RKO (cell line): ENCODE results near the gene C3orf18.
A peak's percentile ranks its signal among the peaks of the same experiment; 100 is the strongest.

Experiments used
- DNase-seq: peaks from one replicate; pipeline ENCODE4 v3.0.0-alpha.2; 2016; ENCODE audit warnings: low spot score

Gene C3orf18

DNA sequence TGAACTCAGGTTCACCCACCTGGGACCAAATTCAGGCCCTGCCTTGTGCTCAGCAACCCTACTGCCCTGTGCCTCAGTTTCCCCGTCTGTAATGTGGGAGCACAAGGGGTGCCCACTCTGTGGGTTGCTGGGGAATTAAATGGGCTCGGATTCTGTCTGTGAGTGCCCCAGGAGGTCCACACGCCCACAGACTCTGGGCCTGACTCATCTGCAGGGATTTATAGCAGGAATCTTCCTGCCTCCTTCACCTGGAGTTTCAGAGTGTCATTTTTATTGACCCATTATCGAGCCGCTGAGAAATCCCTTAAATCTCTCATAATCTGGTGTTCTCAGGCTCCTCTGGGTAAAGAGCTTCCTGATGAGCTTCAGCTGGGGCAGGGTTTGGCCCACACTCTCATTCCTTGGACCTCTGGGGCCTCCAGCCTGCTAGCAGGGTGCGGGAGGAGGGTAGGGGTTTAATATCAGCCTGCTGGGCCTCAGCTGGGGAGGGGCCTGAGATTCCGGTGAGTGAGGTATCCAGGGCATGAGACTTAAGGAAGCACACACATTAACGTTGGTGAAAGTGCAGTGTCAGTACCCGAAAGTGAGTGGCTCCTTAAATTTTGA lies 16.4 kb downstream of the C3orf18 start:
- DNase-seq: no peak

DNA sequence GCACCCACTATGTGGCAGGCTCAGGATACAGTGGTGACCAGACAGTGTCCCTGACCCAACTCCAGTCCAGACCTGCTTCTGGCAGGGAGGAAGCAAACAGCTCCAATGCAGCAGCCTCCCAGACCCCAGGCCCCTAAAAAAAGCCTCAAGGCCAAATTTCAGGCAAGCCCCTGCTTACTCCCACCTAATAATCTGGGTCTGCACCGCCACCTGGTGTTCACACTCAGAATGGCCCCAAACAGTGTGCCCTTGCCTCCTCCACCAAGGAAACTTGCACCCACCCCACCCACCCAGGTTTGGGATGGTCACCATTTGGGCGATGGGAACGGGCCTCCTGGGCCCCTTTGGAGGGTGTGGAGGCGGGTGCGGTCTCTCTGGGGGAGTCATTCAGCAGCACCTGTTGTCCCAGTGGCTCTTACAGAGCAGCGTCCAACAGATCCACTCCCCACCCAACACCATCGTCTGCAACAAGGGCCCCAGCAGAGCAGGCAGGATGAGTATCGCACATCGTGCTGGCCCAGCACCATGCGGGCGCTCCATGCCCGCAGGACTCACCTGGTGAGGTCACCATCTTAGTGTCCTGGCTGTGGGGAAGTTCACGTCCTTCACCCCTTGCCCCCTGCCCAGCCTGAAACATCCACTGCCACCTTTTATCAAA lies 17.3 kb downstream of the C3orf18 start:
- DNase-seq: peak; percentile 24

DNA sequence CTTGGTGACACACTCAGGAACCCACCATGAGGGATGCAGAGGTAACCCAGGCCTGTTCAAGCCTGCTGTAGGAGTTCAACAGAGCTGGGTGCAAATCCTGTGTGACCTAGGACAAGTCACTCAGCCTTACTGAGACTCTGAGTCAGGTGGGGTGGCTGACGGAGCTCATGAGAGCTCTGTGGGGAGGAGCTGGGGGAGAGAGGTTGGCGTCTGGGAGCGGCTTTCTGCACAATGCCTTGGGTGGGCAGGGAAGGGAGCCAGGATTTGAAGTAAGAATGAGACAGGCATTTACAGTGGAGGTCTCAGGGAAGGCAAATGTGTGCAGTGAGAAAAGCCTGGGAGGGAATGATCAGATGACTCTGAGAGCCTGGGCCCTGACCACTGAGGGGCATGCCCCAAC lies 18.3 kb downstream of the C3orf18 start:
- DNase-seq: no peak

DNA sequence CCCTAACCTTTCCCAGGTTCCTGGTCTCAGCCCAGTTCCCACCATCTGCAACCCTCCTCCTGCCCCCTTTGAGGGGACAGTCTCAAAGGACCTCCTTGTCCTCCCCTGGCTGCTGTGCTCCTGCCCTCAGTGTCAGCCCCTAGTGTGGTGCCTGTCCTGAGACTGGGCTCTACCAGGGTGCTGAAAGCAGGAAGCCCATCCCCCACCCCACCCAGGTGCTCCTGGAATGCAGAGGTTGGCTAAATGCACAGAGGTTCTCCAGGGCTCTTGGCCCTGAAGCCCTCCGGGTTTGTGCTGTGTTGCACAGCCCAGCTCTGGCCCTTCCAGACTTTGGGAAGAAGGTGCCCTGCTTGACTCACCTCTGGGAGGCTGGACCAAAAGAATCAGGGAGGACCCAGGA lies 21.8 kb downstream of the C3orf18 start:
- no peak for DNase-seq

DNA sequence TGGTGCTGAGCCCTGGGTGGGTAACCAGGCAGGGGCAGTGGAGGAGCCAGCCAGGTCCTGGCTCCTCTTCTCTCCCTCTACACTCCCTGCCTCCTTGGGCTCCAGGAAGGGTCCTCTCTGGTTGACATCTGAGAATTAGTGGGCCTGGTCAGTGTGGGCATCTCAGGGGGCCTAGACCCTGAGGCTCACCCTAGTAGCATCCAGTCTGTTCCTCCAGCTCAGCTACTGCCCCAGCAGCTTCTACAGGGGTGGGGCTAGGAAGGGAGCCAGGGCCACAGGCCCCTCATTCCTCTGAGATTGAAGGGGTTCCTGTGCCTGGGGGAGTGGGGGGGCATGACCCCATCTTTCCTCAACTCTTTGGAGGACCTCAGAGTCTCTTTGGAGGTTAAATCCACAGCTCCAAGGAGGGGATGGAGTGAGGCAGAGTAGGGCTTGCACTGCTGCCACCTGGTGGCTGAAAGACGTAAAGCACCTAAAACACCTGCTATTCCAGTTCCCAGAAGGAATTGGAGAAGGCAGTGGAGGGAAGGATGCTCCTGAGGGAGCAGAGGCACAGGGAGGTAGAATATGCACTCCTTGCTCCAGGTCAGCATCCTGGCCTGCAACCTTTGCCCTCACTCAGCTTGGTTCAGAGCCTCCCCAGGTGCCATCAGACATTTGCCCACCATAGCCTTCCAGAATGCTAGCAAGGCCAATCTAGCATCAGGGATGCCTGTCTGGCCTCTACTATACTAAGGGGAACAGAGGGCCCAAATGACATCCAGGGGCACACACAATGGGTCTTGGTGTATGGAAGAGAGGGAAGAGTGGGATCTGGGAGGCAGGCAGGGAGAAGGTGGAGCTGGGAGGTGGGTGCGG lies 25.1 kb downstream of the C3orf18 start:
- DNase-seq: peak; percentile 65

DNA sequence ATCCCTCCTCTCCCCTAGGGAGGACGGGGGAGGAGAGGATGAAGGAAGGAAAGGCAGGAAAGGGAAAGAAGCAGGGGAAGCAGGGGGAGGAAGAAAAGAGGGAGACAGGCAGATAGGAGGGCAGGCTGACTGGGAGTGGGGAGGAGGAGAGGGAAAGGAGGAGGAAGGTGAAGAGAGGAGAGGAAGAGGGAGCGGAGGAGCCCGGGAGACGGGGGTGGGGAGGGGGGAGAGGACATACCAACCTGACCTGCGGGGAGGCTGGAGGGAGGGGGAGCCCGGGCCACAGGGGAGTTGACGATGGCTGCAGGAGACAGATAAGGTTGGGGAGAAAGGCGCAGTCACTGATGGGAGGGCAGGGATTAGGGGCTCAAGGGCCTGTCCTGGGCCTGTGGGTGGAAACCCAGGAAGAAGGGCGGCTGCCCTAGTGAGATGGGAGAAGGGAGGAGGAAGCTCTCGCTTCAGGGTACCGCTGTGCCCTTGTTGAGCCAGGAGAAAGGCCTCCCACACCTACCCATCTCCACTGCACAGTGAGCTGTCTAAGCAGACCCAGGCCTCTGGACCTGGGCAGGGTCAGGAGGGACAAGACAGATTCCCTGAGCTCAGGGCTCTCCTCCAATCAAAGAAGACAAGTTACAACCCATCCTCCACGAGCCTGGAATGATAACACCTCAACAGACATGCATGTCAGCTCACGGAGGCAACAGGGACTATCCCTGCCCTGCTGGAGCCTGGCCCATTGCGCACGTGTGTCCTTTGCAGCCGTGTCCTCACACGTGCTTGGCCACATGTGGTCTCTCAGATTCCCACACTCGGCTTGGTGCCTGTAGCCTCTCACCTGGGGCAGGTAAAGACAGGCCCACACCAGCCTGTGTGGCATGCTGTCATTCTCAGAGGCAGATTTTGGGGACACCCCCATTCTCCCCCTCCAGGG lies 27.9 kb downstream of the C3orf18 start:
- DNase-seq: no peak

DNA sequence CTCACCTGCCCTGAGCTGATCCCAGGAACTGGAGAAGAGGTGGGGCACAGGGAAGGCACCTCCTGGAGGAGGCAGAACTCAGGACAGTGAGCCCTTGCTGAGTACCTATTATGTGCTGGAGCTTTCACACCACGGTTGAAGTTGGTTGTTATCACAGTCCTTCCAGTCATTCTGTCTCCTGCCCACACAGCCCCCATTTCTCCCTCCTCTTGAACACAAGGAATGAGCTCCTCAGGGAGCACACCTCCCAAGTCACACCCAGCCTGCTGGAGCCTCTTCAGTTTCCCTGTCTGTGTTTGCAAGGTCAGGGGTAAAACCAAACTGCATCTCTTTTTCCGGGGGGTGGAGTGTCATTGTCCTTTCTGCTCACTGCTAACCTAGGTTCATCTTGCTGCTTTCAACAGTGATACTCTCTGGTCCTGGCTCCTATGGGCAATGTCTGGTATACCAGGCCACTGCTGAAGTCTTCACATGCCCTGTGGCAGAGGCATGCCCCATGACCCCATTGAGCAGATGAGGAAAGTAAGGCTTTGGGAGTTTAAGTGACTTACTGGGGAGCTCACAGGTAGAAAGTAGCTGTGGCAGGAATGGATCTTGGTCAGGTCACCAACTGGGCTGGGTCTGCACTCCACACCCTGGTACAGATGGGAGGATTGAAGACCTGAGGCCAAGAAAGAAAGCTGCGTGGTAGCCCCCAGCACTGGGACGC lies 30.0 kb downstream of the C3orf18 start:
- no peak for DNase-seq

DNA sequence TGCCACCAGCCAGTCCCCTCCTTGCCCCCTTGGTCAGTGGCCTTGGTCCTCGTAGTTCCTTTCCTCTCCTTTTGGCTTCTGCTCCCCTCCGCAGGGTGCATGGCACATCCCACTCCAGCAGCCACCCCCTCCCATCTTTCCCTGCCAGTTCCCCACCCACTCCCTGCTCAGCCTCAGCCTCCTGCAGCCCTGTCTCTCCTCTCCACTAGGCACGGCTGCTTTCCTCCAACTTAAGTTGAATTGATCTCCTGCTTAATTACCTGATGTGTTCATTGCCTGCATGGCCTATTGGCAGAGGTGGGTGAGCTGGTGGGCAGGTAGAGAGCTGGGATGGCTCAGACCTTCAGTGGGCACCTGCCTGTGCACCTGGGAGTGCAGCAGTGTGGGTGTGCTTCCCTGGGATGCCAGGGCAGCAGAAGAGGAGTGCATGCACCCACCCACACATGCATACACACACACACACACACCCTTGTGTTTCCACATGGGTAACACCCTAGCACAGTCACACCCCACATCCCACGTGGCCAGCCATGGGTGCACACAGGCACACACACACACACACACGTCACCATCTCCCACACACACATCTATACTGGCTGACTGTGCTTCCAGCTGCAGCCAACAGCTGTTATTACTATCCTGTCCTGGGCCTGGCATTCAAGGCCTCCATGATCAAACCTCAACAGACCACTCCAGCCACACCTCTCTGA lies 30.9 kb downstream of the C3orf18 start:
- no peak for DNase-seq

DNA sequence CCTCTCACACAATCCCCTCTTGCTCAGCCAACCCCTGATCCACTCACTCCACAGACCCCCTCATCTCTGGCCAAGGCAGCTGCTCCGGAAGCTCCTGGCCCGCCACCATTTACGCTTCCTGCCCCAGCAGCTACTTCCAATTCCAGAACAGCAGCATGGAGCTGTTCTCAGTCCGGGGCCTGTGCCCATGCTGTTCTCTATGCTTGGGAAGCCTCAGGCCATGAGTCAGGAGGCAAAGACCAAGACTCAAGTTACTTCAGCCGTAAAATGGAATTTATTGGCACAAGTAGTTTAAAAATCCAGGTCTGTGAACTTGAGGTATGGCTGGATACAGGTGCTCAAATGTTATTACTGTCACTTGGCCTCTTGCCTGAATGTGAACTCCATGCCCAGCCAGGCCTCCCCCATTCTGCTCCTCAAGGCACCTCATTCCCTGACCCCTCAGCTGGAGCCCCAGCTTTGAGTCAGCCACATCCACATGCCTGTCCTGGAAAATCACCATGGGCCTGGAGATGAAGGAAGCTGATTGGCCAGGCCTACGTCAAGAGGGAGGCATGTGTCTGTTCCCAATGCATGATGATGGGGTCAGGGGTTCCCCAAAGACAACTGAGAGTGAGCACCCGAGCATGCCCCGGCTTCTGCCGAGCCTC lies 32.7 kb downstream of the C3orf18 start:
- no peak for DNase-seq

DNA sequence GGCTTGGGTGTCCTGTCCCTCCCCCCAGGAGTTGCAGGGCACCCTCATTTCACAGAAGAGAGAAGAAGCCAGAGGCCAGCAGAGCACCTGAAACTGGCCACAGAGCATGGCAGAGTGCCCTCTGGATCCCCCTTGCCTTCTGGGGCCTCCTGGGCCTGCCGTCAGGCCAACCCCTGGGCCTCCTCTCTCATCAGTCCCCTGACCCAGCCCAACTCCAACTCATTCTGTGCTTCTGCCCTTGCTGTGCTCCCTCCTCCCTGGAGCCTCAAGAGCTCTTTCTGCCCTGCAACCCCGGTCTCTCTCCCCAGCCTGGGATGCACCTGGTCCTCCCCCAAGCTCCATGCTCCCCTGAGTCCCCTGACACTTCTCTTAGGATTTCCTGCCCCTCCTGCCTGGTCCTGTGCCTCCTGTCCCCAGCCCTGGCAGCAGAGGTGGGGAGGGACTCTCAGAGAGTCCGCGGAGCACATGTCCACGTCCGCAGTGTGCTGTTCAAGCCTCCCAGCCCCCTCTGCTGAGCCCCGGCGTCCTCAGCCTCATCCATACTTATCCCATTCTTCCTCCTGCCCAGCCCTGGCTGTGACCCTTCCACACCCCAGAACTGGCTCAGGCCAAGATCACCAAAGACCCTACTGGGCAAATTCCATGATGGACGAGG lies 33.6 kb downstream of the C3orf18 start:
- no peak for DNase-seq

DNA sequence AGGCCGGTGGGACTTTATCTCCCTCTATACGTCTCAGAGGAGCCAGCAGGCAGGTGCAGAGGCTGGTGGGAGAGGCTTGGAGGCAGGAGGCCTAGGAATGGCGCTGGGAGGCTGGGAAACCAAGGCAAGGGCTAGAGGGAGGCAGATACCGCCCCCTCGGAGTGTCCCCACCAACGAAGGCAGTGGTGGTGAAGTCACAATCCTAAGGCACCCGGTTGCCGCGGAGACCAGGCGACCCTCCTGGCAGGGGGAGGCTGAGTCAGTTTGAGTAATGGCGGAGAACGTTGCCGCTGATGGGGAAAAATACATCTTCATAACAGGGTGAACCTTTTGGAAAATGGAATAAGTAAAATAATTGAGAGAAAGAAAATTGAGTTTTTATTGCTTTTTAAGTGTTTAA lies 34.2 kb downstream of the C3orf18 start:
- no peak for DNase-seq

DNA sequence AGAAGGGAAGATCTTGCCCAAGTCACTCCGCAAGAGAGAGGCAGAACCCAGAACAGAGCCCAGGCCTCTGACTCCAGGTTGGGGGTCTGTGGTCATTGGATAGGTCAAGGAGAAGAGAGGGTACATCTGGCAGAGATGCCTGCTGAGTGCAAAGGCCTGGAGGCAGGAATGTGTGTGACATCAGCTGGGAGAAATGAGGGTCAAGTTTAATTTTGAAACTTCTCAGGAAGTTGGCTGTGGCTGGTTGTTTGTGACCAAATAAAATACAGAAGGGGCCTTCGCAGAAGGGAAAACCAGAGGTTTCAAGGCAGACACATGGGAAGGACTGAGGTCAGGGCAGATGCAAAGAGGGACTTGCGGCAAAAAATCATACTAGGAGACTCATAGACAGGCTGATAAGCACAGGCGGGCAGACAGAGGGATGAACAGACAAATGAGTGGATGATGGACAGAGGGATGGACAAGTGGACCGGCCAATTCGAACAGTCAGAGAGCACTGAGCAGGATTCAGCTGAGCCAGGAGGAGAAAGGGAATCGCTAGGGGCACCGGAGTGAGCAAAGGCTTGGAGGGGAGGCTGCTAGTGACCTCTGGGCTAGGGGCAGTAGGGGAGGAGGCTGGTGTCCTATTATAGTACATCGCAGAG lies 35.4 kb downstream of the C3orf18 start:
- DNase-seq: no peak

DNA sequence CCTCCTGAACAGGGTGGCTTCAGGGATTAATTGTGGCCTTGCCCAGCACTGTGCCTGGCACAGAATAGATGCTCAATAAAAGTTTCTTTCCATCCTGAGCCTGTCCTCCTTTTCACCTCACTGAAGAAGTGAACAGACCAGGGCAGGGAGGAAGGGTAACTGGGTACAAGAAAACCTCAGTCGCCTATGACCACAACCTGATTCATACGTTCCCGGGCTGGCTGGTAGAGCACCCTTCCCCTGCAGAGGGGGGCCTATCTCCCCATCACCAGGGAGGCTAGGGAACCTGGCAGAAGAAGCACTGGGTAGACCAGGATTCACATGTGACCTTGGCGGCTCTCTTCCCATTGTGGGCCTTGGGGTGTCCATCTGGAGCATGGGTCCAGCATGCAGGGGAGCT lies 36.3 kb downstream of the C3orf18 start:
- DNase-seq: no peak

DNA sequence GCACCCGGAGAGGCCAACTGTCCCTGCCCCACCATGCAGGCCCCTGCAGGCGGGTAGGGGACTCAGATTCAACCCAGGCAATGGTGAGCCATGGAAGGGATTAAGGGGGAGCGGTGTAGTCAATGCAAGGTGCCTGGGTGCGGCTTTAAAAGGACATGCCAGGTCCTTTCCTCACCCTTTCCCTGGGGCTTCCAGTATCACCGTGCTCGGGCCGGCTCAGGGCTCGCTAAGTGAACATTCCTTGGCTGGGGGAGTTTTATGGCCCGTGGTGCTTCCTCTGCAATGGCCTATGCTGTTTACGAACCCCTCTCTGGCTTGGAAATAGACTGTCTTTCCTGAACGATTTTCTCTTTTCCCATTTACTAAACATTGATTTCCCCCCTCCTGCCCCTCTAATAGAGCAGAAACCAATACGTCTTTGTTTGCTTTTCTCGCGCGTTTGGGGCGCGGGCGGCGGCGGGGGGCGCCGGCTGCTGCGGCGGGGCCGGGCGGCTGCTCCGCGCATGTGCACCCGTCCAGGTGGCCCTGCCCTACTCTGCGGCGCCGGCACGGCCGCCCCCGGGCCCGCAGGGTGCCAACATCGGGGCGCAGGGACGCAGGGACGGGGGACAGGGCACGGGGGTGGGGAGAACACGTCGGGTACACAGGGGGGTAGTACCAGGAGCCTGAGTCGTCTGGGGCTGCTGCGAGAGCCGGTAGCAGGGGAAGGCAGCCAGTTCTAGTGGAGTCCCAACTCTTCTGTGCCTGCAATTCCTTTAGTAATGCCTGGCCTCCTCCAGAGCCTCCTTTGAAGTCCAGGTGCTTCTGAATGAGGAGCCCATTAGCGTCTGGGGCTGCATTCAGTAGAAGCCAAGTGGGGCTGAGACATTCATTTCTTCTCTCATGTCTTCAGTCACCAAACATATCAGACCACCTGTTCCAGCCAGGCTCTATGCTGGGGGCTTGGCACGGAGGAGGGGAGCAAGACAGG lies 37.3 kb downstream of the C3orf18 start:
- DNase-seq: no peak

DNA sequence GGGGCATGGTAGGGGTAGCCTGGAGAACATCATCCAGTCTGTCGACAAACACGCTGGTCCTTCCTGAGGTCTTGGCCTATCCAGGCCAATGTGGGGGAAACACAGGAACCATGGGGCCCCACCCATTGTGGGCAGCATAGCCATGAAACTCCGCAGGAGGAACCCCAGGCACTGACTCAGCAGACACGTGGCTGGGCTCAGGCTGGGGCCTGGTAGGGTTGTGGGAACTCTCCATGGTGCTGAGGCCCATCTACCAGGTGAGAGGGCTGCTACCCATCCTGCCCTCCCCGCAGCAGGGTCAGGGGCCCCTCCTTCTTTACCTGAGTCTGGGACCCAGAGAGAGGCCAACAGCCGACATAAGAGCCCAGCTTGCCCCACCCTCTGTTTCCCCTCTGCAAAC lies 41.6 kb downstream of the C3orf18 start:
- peak; percentile 75 for DNase-seq

DNA sequence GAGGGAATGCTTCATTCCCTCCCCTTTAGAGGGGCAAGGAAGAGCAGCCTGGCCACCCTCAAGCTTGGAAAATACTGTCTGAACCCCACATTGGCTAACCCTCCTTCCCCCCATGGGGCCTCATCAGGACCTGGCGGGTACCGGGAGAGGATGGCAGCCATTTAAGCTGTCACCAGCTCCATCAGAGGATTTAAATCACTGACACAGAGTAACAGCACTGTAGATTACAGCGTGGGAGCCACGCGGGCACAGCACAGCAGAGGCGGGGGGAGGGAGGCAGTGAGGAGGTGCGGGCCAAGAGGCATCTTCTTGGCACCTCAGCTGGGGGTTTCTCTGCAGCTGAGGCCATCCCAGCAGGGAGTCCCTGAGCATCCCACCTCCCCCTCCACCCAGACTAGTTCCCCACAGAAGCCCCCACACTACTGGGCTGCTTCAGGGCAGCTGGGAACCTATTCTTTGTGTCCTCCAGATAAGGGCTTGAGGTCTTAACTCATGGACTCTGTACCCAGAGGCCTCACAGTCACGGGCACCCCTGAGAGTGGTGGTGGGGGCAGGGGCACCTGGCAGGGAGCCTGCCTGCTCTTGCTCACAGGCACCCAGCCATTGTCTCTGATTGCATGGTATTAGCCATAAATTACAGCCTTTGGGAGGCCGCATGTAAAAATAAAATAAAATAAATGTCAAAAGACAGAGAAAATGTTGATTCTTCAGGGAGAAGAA lies 42.2 kb downstream of the C3orf18 start:
- no peak for DNase-seq

DNA sequence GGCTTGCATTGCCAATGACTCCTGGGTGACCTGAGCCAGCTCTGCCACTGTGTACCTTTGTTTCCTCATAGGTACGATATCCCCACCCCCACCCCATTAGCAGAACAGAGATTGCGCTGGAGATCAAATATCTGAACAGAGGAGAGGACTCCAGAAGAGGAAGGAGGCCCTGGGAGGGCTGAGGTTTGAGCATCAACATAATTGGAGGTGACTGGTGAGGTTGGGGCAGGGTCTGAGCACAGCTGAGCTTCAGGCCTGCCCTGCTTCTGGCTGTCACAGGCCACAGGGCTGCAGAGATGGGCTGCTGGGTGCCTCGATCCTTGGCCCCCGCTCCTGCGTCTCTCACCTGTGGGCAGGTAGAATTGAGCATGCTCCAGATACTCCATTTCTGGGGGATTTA lies 42.8 kb downstream of the C3orf18 start:
- DNase-seq: no peak
